SK-N-SH (cell line): Measurements from ENCODE around the gene GAL. TPM values are rescaled to one million over a fixed set of nuclear protein-coding genes. Genes with fewer than 3 reads are reported as not detected.
A peak's percentile ranks its signal among the peaks of the same experiment; 100 is the strongest.

Experiments
- FOSL2 ChIP-seq: IDR thresholded peaks from 2 replicates; pipeline ENCODE4 v1.4.0; 2012; ENCODE audit warnings: low read depth, mild to moderate bottlenecking, moderate library complexity, borderline replicate concordance
- FOXJ3 ChIP-seq: sonication (generic); formaldehyde crosslinking; IDR thresholded peaks from 2 replicates; pipeline ENCODE4 v1.5.1; 2020; ENCODE audit warnings: mild to moderate bottlenecking, missing genetic modification reagents
- FOXM1 ChIP-seq: IDR thresholded peaks from 2 replicates; pipeline ENCODE4 v1.4.0; 2012; ENCODE audit warnings: low read depth, mild to moderate bottlenecking
- GABPA ChIP-seq: IDR thresholded peaks from 2 replicates; pipeline ENCODE4 v1.4.0; 2012; ENCODE audit warnings: low read depth, mild to moderate bottlenecking
- GATA2 ChIP-seq: sonication (generic); formaldehyde crosslinking; IDR thresholded peaks from 2 replicates; pipeline ENCODE4 v1.5.0; 2020; ENCODE audit warnings: mild to moderate bottlenecking, missing genetic modification reagents
- JUND ChIP-seq: IDR thresholded peaks from 2 replicates; pipeline ENCODE4 v1.4.0; 2012
- MXI1 ChIP-seq: IDR thresholded peaks from 2 replicates; pipeline ENCODE4 v1.6.1; 2012; ENCODE audit warnings: mild to moderate bottlenecking, low read depth, low read length, improper control_type of control experiment
- NFIC ChIP-seq: IDR thresholded peaks from 2 replicates; pipeline ENCODE4 v1.4.0; 2012; ENCODE audit warnings: borderline replicate concordance
- NRF1 ChIP-seq: IDR thresholded peaks from 2 replicates; pipeline ENCODE4 v1.6.1; 2012; ENCODE audit warnings: low read depth, mild to moderate bottlenecking, low read length
- RAD21 ChIP-seq: IDR thresholded peaks from 2 replicates; pipeline ENCODE4 v1.6.1; 2012; ENCODE audit warnings: mild to moderate bottlenecking, low read length
- RCOR1 ChIP-seq: fragments of 150-350 bp; IDR thresholded peaks from 2 replicates; pipeline ENCODE4 v1.6.1; 2017; ENCODE audit warnings: antibody characterized with exemption, low read length
- RFX5 ChIP-seq: IDR thresholded peaks from 2 replicates; pipeline ENCODE4 v1.6.1; 2012; ENCODE audit warnings: mild to moderate bottlenecking, improper control_type of control experiment, low read length
- SIN3A ChIP-seq: IDR thresholded peaks from 2 replicates; pipeline ENCODE4 v1.6.1; 2012; ENCODE audit warnings: low read depth, mild to moderate bottlenecking, low read length, moderate library complexity, borderline replicate concordance
- SMC3 ChIP-seq: IDR thresholded peaks from 2 replicates; pipeline ENCODE4 v1.6.1; 2012; ENCODE audit warnings: low read depth, low read length, improper control_type of control experiment
- TAF1 ChIP-seq: IDR thresholded peaks from 2 replicates; pipeline ENCODE4 v1.6.1; 2012; ENCODE audit warnings: low read depth, mild to moderate bottlenecking, low read length, moderate library complexity, borderline replicate concordance
- TCF12 ChIP-seq: IDR thresholded peaks from 2 replicates; pipeline ENCODE4 v1.4.0; 2012
- USF2 ChIP-seq: fragments of 150-350 bp; IDR thresholded peaks from 2 replicates; pipeline ENCODE4 v1.6.1; 2017; ENCODE audit warnings: antibody characterized with exemption, low read length, low read depth, borderline replicate concordance
- polyA plus RNA-seq, 3 experiments: library from polyadenylated mRNA; depleted of rRNA; stranded (reverse); fragments of >200 nt; gene quantifications; 2 replicates each; pipeline ENCODE4 v1.2.3, GENCODE V29; 2012
- TF ChIP-seq, protein P1 (sequence below): IDR thresholded peaks from 2 replicates; pipeline ENCODE4 v1.6.1; 2012; ENCODE audit warnings: mild to moderate bottlenecking, low read depth, low read length, moderate library complexity
- TF ChIP-seq, protein P2 (sequence below): IDR thresholded peaks from 2 replicates; pipeline ENCODE4 v1.4.0; 2012; ENCODE audit warnings: low read depth, borderline replicate concordance
- TF ChIP-seq, protein P3 (sequence below): IDR thresholded peaks from 2 replicates; pipeline ENCODE4; 2012

The GAL gene
- polyA plus RNA-seq, 1 of the 3 experiments (the other 2 are of a cell fraction) = 1.8 TPM

DNA sequence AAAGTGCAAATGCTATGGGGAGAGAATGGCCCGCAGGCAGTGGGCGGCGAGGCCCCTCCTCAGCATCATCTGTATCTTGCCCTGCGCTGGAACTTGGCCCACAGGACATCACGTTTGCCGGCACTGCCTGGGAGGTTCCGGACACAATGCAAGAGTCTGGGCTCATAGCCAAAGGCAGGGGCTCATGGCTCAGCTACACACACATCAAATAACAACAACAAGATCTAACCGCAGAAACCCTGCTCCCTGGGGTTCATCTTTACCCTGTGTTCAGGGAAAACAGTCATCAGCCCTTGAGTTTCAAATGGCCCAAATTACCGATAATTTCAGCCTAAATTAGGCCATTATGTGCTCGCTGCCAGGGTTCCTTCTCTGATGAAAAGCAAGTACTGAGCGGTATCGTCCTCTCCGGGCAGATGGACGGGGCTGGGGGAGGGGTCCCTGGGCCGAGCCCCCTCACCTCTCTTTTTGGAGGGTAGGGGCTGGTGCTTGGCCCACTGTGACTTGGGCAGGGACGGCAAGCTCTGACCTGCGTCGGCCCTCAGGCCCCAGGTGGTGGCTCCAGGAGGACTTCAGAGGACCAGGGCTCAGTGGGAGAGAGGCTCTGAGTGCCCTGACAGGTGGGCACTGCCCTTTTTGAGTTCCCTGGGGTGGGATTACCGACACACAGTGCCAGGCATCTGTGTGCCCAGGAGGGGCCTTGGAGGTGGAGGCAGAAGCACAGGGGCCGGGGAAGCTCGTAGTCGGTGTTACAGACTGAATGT is 25.0 kb upstream of the GAL start (continued):
- TF ChIP-seq FOSL2 (peak; percentile 15; the same call in 1 of the 2 replicates), GATA2 (CRISPR knock-in tag) (peak; percentile 60; the same call in 1 of the 2 replicates), NRF1 (no peak), JUND (no peak), FOXM1 (no peak), USF2 (no peak), MXI1 (peak; percentile 91), SIN3A (peak; percentile 46; the same call in 1 of the 2 replicates), GABPA (no peak), TCF12 (peak; percentile 79), RFX5 (peak; percentile 87), RCOR1 (peak; percentile 77; the same call in 1 of the 2 replicates), TAF1 (no peak), SMC3 (no peak; the same call in 1 of the 2 replicates), NFIC (peak; percentile 97), FOXJ3 (peak; percentile 96), RAD21 (peak; percentile 30)
- TF ChIP-seq, protein P1, sequence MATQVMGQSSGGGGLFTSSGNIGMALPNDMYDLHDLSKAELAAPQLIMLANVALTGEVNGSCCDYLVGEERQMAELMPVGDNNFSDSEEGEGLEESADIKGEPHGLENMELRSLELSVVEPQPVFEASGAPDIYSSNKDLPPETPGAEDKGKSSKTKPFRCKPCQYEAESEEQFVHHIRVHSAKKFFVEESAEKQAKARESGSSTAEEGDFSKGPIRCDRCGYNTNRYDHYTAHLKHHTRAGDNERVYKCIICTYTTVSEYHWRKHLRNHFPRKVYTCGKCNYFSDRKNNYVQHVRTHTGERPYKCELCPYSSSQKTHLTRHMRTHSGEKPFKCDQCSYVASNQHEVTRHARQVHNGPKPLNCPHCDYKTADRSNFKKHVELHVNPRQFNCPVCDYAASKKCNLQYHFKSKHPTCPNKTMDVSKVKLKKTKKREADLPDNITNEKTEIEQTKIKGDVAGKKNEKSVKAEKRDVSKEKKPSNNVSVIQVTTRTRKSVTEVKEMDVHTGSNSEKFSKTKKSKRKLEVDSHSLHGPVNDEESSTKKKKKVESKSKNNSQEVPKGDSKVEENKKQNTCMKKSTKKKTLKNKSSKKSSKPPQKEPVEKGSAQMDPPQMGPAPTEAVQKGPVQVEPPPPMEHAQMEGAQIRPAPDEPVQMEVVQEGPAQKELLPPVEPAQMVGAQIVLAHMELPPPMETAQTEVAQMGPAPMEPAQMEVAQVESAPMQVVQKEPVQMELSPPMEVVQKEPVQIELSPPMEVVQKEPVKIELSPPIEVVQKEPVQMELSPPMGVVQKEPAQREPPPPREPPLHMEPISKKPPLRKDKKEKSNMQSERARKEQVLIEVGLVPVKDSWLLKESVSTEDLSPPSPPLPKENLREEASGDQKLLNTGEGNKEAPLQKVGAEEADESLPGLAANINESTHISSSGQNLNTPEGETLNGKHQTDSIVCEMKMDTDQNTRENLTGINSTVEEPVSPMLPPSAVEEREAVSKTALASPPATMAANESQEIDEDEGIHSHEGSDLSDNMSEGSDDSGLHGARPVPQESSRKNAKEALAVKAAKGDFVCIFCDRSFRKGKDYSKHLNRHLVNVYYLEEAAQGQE = no peak
- TF ChIP-seq, protein P2, sequence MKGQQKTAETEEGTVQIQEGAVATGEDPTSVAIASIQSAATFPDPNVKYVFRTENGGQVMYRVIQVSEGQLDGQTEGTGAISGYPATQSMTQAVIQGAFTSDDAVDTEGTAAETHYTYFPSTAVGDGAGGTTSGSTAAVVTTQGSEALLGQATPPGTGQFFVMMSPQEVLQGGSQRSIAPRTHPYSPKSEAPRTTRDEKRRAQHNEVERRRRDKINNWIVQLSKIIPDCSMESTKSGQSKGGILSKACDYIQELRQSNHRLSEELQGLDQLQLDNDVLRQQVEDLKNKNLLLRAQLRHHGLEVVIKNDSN = no peak
- TF ChIP-seq, protein P3, sequence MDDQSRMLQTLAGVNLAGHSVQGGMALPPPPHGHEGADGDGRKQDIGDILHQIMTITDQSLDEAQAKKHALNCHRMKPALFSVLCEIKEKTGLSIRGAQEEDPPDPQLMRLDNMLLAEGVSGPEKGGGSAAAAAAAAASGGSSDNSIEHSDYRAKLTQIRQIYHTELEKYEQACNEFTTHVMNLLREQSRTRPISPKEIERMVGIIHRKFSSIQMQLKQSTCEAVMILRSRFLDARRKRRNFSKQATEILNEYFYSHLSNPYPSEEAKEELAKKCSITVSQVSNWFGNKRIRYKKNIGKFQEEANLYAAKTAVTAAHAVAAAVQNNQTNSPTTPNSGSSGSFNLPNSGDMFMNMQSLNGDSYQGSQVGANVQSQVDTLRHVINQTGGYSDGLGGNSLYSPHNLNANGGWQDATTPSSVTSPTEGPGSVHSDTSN = peak; percentile 42; the same call in 1 of the 2 replicates
